ENCODE measurements around the gene PUS3.

- no peak for TF ChIP-seq JUND (IDR thresholded peaks at IDR 0.05)
- TF ChIP-seq, protein P1, sequence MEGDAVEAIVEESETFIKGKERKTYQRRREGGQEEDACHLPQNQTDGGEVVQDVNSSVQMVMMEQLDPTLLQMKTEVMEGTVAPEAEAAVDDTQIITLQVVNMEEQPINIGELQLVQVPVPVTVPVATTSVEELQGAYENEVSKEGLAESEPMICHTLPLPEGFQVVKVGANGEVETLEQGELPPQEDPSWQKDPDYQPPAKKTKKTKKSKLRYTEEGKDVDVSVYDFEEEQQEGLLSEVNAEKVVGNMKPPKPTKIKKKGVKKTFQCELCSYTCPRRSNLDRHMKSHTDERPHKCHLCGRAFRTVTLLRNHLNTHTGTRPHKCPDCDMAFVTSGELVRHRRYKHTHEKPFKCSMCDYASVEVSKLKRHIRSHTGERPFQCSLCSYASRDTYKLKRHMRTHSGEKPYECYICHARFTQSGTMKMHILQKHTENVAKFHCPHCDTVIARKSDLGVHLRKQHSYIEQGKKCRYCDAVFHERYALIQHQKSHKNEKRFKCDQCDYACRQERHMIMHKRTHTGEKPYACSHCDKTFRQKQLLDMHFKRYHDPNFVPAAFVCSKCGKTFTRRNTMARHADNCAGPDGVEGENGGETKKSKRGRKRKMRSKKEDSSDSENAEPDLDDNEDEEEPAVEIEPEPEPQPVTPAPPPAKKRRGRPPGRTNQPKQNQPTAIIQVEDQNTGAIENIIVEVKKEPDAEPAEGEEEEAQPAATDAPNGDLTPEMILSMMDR (IDR thresholded peaks at IDR 0.05 in 2 of 3, conservative IDR thresholded peaks at IDR 0.05 in 1 of 3; ENCODE audit: borderline replicate concordance in 1 of 3, insufficient read depth in 1 of 3, low read depth in 2 of 3, low read length in 2 of 3): no peak
Observed at GRCh38 chr11:125931116-125931515, 28.1 kb upstream of the PUS3 start.

Data from HCT116 (cell line).